PC-9 (cell line): ENCODE measurements around the gene EYS.

Experiments
- EZH2 ChIP-seq: fragments of 200-600 bp; sonication (generic); IDR thresholded peaks from 2 replicates; pipeline ENCODE4 v1.8.0; 2017; ENCODE audit warnings: antibody characterized with exemption, low read depth
- TF ChIP-seq, protein P1 (sequence below): fragments of 200-600 bp; sonication (generic); conservative IDR thresholded peaks from 2 replicates; pipeline ENCODE4 v1.6.1; 2017; ENCODE audit warnings: mixed run types, antibody characterized with exemption, mild to moderate bottlenecking, moderate library complexity

DNA sequence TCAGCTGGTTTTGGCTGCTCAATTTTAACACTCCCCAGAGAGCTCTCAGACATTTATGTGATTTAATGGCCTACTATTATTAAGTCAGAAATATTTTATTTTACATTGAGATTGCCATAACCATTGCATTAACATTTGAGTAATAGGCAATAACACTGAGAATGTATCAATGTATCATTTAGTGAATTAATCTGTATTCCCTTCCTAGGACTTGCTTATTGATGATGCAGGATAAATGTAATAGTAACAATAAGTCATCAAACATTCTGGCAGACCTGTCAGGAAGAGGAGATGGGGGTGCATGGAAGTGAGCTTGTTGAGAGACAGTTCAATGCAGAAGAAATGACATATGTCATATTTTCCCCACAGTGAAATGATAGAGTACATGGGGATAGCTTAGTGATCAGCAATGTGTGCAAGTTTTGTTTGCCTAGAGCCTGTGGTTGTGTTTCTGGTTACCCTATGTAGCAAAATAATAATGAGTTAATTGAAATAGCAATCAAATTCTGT is 458.9 kb downstream of the EYS start:
- TF ChIP-seq, protein P1, sequence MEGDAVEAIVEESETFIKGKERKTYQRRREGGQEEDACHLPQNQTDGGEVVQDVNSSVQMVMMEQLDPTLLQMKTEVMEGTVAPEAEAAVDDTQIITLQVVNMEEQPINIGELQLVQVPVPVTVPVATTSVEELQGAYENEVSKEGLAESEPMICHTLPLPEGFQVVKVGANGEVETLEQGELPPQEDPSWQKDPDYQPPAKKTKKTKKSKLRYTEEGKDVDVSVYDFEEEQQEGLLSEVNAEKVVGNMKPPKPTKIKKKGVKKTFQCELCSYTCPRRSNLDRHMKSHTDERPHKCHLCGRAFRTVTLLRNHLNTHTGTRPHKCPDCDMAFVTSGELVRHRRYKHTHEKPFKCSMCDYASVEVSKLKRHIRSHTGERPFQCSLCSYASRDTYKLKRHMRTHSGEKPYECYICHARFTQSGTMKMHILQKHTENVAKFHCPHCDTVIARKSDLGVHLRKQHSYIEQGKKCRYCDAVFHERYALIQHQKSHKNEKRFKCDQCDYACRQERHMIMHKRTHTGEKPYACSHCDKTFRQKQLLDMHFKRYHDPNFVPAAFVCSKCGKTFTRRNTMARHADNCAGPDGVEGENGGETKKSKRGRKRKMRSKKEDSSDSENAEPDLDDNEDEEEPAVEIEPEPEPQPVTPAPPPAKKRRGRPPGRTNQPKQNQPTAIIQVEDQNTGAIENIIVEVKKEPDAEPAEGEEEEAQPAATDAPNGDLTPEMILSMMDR, result no peak
- no peak for TF ChIP-seq EZH2
